ENCODE data around the gene SMPD3. TPM values are rescaled to one million over a fixed set of nuclear protein-coding genes. Genes with fewer than 3 reads are reported as not detected.

SMPD3 gene
- polyA plus RNA-seq, 1 experiment: 0.27 TPM

- no peaks in the 10 kb centered on the region for H3K27me3 ChIP-seq (ENCODE audit: control insufficient read depth, insufficient read depth, low read length)
- POLR2A ChIA-PET: no interaction called here
- CTCF ChIA-PET: interaction anchor here (1.7 to 3.5 kb wide), 2 partner anchors 32 to 41 kb away, joined by 5 to 18 read pairs; no protein-coding TSS in a partner anchor
- H3K36me3 ChIP-seq (ENCODE audit: control insufficient read depth, insufficient read depth, low read length): no peaks in the 10 kb centered on the region
- TF ChIP-seq, protein P1, sequence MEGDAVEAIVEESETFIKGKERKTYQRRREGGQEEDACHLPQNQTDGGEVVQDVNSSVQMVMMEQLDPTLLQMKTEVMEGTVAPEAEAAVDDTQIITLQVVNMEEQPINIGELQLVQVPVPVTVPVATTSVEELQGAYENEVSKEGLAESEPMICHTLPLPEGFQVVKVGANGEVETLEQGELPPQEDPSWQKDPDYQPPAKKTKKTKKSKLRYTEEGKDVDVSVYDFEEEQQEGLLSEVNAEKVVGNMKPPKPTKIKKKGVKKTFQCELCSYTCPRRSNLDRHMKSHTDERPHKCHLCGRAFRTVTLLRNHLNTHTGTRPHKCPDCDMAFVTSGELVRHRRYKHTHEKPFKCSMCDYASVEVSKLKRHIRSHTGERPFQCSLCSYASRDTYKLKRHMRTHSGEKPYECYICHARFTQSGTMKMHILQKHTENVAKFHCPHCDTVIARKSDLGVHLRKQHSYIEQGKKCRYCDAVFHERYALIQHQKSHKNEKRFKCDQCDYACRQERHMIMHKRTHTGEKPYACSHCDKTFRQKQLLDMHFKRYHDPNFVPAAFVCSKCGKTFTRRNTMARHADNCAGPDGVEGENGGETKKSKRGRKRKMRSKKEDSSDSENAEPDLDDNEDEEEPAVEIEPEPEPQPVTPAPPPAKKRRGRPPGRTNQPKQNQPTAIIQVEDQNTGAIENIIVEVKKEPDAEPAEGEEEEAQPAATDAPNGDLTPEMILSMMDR (IDR thresholded peaks at IDR 0.05; ENCODE audit: insufficient read depth, low read depth, low read length): no peak
- no peak for DNase-seq (ENCODE audit: low read depth)
- H3K4me3 ChIP-seq (ENCODE audit: low read depth, low read length): no peak overlapping the region
Measured at GRCh38 chr16:68479271-68479670, 31.0 kb upstream of the SMPD3 start.

DNA sequence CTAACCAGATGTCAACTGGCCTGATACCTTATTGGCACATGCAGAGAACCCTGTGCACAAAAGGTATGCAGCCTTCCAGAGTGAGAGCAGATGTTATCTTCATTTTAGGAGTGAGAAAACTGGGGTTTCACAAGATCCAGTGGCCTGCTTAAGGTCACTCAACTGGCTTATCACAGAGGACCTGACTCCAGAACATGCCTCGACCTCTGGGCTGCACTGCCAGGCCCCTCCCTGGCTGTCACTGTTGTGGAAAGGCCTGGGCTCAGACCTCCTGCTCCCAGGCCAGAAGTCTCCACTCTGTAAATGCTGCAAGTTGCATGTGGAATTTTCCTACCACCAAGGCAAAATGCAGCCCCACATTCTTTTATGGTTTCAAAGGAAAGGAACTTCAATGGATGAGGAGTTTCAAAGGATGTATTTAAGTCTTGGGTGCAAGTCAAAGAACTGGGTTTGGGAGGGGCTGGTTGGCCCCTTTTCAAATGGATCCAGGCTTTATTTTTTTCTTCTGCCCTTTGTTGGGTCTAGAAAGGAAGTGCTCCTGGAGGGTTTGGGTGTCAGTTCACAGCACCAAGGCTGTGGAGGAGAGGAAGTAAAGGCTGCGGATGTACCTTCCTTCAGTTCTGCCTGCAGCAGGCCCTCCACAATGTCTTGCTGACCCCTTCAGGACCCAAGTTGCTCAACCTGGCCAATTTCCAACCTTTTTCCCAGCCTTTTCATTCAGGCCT, 30.4 kb upstream of the SMPD3 start:
- no peaks in the 10 kb centered on the region for H3K27me3 ChIP-seq (ENCODE audit: control insufficient read depth, insufficient read depth, low read length)
- H3K36me3 ChIP-seq (ENCODE audit: control insufficient read depth, insufficient read depth, low read length): no peaks in the 10 kb centered on the region
- POLR2A ChIA-PET: no interaction called here
- CTCF ChIA-PET: interaction anchor here (1.3 to 3.5 kb wide), 3 partner anchors 12 to 42 kb away, joined by 3 to 18 read pairs (median 5); no protein-coding TSS in a partner anchor
- TF ChIP-seq, protein P1 (IDR thresholded peaks at IDR 0.05; ENCODE audit: insufficient read depth, low read depth, low read length): no peak
- DNase-seq (ENCODE audit: low read depth): no peak
- no peak overlapping the region for H3K4me3 ChIP-seq (ENCODE audit: low read depth, low read length)

DNA sequence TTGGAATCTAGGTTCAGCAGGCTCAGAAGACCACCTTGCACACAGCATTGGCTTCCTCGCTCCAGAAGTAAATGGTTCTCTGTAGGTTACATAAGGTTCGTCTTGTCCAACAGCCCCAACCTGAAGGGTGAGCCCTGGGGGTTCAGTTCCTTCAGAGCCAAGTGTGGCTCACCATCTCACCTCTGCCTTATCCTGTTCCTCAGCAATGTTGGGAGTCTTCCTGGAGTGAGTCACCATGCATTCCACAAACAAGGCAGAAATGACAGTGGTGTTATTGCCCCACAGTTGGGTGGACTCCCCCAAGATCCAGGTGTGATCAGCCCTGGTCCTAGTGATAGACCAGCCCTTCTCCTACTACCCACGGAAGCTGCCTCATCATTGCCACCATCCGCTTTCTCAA, 26.8 kb upstream of the SMPD3 start:
- no peak for DNase-seq (ENCODE audit: low read depth)
- TF ChIP-seq, protein P1 (IDR thresholded peaks at IDR 0.05; ENCODE audit: insufficient read depth, low read depth, low read length): no peak
- Histone ChIP-seq H3K27me3 (ENCODE audit: control insufficient read depth, insufficient read depth, low read length) (no peaks in the 10 kb centered on the region), H3K36me3 (ENCODE audit: control insufficient read depth, insufficient read depth, low read length) (no peaks in the 10 kb centered on the region), H3K4me3 (ENCODE audit: low read depth, low read length) (no peak overlapping the region)
- CTCF ChIA-PET: interaction anchor here (1.3 kb wide), 1 partner anchor 10 kb away, joined by 4 read pairs; no protein-coding TSS in a partner anchor
- POLR2A ChIA-PET: no interaction called here

GRCh38 chr16:68473358-68474070, 25.2 kb upstream of the SMPD3 start:
- Histone ChIP-seq H3K27me3 (ENCODE audit: control insufficient read depth, insufficient read depth, low read length) (no peaks in the 10 kb centered on the region), H3K36me3 (ENCODE audit: control insufficient read depth, insufficient read depth, low read length) (no peaks in the 10 kb centered on the region), H3K4me3 (ENCODE audit: low read depth, low read length) (no peak overlapping the region)
- TF ChIP-seq, protein P1 (IDR thresholded peaks at IDR 0.05; ENCODE audit: insufficient read depth, low read depth, low read length): no peak
- POLR2A ChIA-PET: no interaction called here
- no peak for DNase-seq (ENCODE audit: low read depth)
- CTCF ChIA-PET: interaction anchor here (2.2 kb wide), 1 partner anchor 14 kb away, joined by 5 read pairs; no protein-coding TSS in a partner anchor

GRCh38 chr16:68472581-68472980, 24.3 kb upstream of the SMPD3 start:
- ChIA-PET POLR2A (no interaction called here), CTCF (interaction anchor here (2.2 kb wide), 1 partner anchor 15 kb away, joined by 5 read pairs; no protein-coding TSS in a partner anchor)
- DNase-seq (ENCODE audit: low read depth): no peak

More at GRCh38 chr16:68472581-68472980, 24.3 kb upstream of the SMPD3 start:
- TF ChIP-seq, protein P1 (IDR thresholded peaks at IDR 0.05; ENCODE audit: insufficient read depth, low read depth, low read length): no peak
- no peaks in the 10 kb centered on the region for H3K27me3 ChIP-seq (ENCODE audit: control insufficient read depth, insufficient read depth, low read length)
- no peaks in the 10 kb centered on the region for H3K36me3 ChIP-seq (ENCODE audit: control insufficient read depth, insufficient read depth, low read length)
- no peak overlapping the region for H3K4me3 ChIP-seq (ENCODE audit: low read depth, low read length)
